HG02970 (cell line): ENCODE results near the gene FOXB1.

Experiments
- ATAC-seq: cut with Tn5 transposase; IDR thresholded peaks from one replicate; pipeline ENCODE4 v1.9.1; 2021; ENCODE audit warnings: mild to moderate bottlenecking, moderate library complexity, moderate number of reproducible peaks; ENCODE audit not compliant: unreplicated experiment, low FRiP score

Gene FOXB1

GRCh38 chr15:59998305-59998949 is 5.7 kb upstream of the FOXB1 start:
- ATAC-seq = no peak

- ATAC-seq = no peak
Measured at GRCh38 chr15:59998950-59999611, 5.0 kb upstream of the FOXB1 start.

GRCh38 chr15:59999612-60000112 is 4.4 kb upstream of the FOXB1 start:
- ATAC-seq = no peak

- no peak for ATAC-seq
Measured at GRCh38 chr15:60000113-60000823, 3.8 kb upstream of the FOXB1 start.

GRCh38 chr15:60000824-60001609 is 3.1 kb upstream of the FOXB1 start:
- no peak for ATAC-seq

- no peak for ATAC-seq
Measured at GRCh38 chr15:60001610-60002527, 2.2 kb upstream of the FOXB1 start.

GRCh38 chr15:60002528-60003218 is 1.4 kb upstream of the FOXB1 start:
- no peak for ATAC-seq

- no peak for ATAC-seq
Measured at GRCh38 chr15:60003243-60004008, 685 bp upstream of the FOXB1 start.

GRCh38 chr15:60004846-60005351 is 788 bp downstream of the FOXB1 start:
- no peak for ATAC-seq

- ATAC-seq = no peak
Measured at GRCh38 chr15:60005352-60006202, 1.5 kb downstream of the FOXB1 start.

GRCh38 chr15:60006203-60006862 is 2.2 kb downstream of the FOXB1 start:
- ATAC-seq = no peak

GRCh38 chr15:60006873-60007272 is 2.8 kb downstream of the FOXB1 start:
- no peak for ATAC-seq

- ATAC-seq = no peak
Measured at GRCh38 chr15:60009124-60009960, 5.2 kb downstream of the FOXB1 start.

- ATAC-seq = no peak
Measured at GRCh38 chr15:60009980-60010732, 6.0 kb downstream of the FOXB1 start.

GRCh38 chr15:60010858-60011257 is 6.7 kb downstream of the FOXB1 start:
- no peak for ATAC-seq
